Activated T-cell treated with anti-CD3 and anti-CD28 coated beads, Interleukin-2, amount 50 U/mL, for 48 hours (primary cell): ENCODE measurements around the gene GK.
"Not testable (repeated sequence)": the region's sequence is repeated elsewhere in the genome, so short reads cannot be mapped to it uniquely, and the experiment has no call there.

Experiments
- DNase-seq, 2 experiments: peaks; one replicate each; pipeline ENCODE4 v3.0.0-alpha.2; 2020

Gene GK

GRCh38 chrX:30654989-30655607 lies 1.9 kb downstream of the GK start:
- no peak for DNase-seq

DNA sequence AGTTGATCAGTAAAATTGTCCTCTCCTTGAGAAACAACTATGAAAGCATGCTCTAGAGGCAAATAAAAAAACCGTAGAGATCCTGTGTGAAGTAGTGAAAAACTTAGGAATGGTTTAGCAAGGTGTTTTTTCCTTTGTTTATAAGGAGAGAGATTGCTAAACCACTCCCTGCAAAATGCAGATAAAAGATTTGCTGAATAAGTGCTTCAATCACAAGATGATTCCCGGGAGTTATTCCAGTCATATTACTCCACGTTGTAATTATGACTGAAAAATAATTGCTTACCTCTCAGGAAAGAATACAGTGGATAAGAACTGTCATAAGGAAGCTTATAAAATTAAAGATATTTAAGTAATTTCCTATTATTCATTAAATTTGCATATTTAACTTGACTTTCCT lies 2.8 kb downstream of the GK start:
- no peak for DNase-seq

DNA sequence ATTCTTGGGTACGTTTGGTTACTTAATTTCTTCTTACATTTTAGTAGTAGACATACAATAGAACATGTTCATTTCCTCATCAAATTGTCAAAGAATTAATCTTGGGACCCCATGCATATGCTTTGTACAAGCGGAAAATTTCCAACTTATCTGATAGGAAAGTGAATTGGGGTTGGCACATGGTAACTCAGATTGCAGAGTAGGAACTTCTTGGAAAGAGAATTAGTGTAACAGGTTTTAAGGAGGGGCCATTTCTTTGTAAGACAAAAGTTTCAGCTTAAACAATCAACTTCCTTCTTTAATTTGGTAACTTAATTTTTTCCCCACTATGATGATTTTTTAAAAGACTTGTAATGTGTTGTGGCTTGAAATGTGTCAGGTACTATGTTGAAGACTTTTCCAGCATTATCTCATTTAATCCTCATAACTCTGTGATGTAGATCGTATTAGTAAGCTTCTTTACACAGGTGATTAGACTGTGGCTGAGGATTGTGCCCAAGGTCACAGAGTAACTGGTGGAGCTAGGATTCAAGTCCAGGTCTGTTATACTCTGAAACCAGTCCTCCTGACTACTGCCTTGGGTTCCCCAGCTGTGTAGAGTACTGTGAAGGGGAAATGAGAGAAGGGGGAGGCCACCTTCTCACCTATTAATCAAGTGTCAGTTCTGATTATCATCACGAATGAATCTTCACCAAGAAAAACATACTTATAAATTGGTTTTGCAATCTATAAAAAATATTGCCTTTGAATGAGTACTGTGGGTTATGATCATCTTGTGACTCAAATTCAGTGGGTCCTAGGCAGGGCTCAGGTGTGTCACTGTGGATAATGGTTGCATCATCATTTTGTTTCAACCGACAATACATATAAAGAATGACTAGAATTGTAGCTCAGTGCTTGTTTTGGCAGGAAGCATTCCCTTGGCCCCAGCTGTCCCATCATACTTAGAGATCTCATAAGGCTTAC lies 4.3 kb downstream of the GK start:
- DNase-seq: peak; percentile 24 to 31

DNA sequence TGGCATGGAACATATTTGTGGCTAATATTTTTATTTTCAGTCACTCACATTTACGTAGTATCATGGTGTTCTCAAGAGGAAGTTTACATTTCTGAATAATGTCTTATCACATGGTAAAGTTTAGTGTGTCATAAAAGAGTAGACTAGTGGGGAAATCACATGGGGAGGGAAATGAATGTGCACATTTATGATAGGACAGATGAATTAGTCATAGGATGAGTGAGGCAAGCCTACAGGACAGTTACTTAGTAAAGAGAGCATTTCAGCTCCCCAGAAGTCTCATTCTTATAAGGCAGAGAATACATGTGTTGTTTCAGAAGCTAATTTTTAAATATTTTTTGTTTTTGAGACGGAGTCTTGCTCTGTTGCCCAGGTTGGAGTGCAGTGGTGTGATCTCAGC lies 6.2 kb downstream of the GK start:
- DNase-seq: no peak

- no peak for DNase-seq
These were observed 8.0 kb downstream of the GK start for GRCh38 chrX:30661228-30661627.

GRCh38 chrX:30663322-30663721 lies 10.1 kb downstream of the GK start:
- no peak for DNase-seq

GRCh38 chrX:30665471-30665870 lies 12.2 kb downstream of the GK start:
- DNase-seq: no peak

DNA sequence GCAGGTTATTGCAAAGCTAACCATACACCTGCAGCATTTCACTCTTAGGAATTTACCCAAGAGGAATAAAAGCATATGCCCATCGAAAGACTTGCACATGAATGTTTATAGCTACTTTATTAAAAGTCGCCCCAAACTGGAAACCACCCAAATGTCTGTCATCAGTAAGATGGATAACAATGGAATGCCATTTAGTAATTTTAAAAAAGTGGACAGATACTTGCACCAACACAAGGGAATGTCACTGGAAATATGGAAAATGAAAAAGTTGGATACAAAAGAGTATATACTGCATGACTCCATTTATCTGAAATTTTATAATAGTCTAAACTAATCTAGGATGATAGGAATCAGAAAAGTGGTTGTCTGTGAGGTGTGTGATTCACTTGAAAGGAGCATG lies 12.9 kb downstream of the GK start:
- no peak for DNase-seq

DNA sequence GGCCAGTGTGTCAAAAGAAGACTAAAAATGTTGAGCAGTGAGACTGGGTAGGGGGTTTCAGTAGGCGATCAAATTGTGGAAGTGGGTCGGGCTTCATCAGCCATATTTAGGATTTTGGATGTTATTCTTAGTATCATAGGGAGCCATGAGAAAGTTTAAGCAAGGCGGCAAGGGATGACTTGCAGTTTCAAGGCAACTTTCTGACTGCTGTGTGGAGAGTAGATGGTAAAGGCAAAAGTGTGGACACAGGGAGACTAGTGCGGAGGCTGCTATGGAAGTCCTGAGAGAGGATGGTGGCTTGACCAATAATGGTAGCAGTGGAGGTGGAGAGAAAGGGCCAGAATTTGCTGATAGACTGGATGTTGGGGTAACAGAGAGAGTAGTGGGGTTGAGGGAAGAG lies 15.4 kb downstream of the GK start:
- DNase-seq: no peak

- not testable (repeated sequence) for DNase-seq
These were observed 18.0 kb downstream of the GK start for GRCh38 chrX:30671189-30671588.

GRCh38 chrX:30673127-30673796 lies 20.0 kb downstream of the GK start:
- no peak for DNase-seq

- no peak for DNase-seq
These were observed 20.8 kb downstream of the GK start for GRCh38 chrX:30673884-30674598.

- no peak for DNase-seq
These were observed 21.6 kb downstream of the GK start for GRCh38 chrX:30674799-30675198.

- DNase-seq: no peak
These were observed 26.1 kb downstream of the GK start for GRCh38 chrX:30679369-30679768.

DNA sequence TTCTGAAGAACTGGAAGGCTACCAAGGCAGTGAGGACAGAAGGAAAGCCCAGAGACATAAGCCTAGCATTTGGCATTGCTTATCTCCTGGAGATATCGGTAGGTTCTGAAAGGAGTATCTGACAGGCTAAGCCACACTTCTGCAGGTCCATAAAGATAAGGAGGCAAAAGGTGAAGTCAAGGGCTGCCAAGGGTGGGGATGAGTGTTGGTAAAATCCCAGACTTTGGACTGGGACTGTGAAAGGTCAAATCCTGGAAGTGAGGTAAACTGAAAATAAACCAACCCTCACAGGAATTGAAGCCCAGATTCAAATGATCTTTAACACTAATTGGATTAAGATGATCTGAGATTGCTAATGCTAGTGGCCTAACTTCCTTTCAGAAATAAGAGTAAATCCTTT lies 27.4 kb downstream of the GK start:
- DNase-seq: no peak

DNA sequence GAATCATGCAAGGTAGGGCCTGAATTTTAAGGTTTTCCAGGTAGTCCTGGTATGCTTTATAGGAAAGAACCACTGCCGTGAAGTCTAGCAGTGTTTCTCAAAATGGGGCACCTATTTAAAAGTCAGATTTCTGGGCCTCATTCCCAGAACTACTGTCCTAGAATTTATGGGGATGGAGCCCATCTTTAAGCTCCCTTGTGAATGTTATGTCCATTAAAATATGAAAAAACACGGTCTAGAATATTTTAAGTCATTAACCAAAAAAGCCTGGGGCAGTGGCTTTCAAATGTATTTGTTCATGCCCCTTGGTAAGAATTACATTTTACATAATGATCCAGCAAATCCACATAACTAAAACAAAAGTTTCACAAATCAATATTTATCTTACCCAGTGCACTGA lies 35.4 kb downstream of the GK start:
- DNase-seq: no peak

DNA sequence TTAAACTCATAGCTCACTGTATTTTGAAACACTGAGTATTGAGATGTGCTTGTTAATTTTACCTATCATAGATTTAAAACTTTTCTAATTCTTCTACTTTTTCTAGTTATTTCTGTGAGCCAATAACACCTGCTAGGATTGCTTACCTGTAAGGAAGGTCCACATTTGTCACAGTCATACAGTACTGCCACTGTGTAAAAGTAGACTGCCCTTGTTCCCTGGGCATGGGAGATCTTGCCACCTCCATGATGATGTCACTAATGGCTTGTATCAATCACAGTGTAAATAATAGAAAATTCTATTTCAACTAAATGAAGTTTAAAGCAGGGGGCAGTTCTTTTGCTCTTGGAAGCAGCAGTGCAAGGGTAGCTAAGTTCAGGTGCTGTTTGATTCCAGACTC lies 35.9 kb downstream of the GK start:
- no peak for DNase-seq

DNA sequence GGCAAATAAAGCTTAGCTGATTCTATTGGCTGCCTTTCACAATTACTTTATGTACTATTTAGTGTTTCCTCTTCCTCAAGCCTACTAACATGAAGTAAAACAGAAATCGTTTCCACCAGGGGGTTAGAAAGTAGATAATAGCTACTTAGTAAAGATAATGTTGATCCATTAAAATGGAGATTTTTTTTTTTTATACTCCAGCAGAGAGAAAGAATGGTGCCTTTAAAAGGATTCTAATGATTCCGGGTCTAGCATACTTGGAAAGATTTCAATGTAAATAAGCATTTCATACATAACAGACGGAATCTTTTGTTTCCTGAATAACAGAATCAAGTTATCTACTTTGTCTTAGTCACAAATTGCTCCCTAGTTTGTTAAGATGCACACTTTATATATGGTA lies 37.1 kb downstream of the GK start:
- no peak for DNase-seq

DNA sequence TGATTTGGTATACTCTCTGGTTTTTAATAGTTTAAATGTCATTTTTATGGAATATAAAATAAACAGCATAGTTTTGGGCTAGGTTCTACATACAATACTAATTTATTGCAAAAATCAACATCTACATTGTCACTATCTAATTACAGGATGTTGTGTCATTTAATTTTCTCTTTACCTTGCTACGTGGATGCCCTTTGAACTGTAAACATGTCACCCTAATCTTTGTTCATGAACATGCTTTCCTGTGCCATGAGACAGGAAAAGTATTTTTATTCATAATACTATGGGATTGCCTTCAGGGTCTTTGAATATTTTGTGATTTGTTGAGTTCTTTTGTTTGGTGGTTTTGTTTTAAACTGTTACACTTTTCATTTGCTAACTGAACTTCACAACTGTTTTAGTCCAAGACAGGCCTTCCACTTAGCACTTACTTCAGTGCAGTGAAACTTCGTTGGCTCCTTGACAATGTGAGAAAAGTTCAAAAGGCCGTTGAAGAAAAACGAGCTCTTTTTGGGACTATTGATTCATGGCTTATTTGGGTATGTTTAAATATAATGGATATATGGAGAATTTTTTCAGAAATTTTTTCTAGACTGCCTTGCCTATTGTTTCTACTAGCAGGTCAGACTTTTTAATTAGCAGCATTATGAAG lies 40.9 kb downstream of the GK start:
- DNase-seq: no peak

- DNase-seq: no peak
These were observed 49.5 kb downstream of the GK start for GRCh38 chrX:30702736-30703135.

- no peak for DNase-seq
These were observed 53.1 kb downstream of the GK start for GRCh38 chrX:30706216-30706775.

DNA sequence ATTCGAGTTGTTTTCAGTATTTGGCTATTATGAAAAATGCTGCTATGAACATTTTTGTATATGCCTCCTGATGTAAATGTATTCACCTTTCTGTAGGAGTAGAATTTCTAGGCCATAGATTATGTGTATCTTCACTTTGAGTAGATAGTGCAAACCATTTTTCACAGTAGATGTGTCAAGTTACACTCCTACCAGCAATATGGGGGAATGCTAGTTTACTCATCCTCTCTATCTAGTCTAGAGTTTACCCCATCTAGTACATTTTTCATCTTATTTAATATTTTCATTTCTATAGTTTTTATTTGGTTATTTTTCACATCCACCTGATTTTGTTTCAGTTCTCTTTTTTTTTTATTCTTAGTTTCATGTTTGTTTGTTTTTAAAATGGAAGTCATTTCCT lies 59.0 kb downstream of the GK start:
- no peak for DNase-seq
